IMR-90 (cell line): Measurements from ENCODE around the gene PPARG.

Experiments
- CEBPB ChIP-seq: IDR thresholded peaks from 2 replicates; pipeline ENCODE4 v1.6.1; 2012; ENCODE audit warnings: low read depth, low read length, improper control_type of control experiment
- CHD1 ChIP-seq: IDR thresholded peaks from 2 replicates; pipeline ENCODE4 v1.6.1; 2012; ENCODE audit warnings: low read depth, low read length, improper control_type of control experiment
- FOS ChIP-seq: fragments of 150-350 bp; IDR thresholded peaks from 2 replicates; pipeline ENCODE4 v1.6.1; 2016; ENCODE audit warnings: low read depth, low read length
- MAFK ChIP-seq: IDR thresholded peaks from 2 replicates; pipeline ENCODE4 v1.6.1; 2012; ENCODE audit warnings: low read depth, low read length, improper control_type of control experiment
- MXI1 ChIP-seq: IDR thresholded peaks from 2 replicates; pipeline ENCODE4 v1.6.1; 2012; ENCODE audit warnings: low read depth, mild to moderate bottlenecking, low read length, moderate library complexity, borderline replicate concordance
- POLR2A ChIP-seq: IDR thresholded peaks from 2 replicates; pipeline ENCODE4 v1.6.1; 2012; ENCODE audit warnings: mild to moderate bottlenecking, low read depth, low read length
- RCOR1 ChIP-seq: IDR thresholded peaks from 2 replicates; pipeline ENCODE4 v1.6.1; 2012; ENCODE audit warnings: mild to moderate bottlenecking, low read length, improper control_type of control experiment; ENCODE audit not compliant: insufficient replicate concordance
- TF ChIP-seq, protein P1 (sequence below): conservative IDR thresholded peaks from 2 replicates; pipeline ENCODE4 v1.5.1; 2012; ENCODE audit warnings: mild to moderate bottlenecking, low read depth, low read length, improper control_type of control experiment

DNA sequence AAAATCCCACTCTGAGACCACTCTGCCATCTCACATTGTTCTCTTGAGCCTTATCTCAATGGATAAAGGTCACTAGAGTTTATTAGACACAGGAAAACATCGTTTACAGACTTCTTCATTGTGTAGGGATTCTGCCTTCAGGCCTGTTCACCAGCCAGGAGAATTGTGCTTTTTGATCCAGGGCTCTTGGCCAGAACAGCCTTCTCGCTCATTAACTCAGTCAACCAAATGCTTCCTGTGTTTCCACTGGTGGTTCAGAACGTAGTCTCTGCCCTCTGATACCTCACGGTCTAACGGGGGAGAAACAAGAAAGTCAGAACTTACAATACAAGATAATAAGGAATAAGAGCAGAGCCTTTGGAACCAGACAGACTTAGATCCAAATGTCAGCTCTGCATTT lies 141.2 kb downstream of the PPARG start:
- TF ChIP-seq, protein P1, sequence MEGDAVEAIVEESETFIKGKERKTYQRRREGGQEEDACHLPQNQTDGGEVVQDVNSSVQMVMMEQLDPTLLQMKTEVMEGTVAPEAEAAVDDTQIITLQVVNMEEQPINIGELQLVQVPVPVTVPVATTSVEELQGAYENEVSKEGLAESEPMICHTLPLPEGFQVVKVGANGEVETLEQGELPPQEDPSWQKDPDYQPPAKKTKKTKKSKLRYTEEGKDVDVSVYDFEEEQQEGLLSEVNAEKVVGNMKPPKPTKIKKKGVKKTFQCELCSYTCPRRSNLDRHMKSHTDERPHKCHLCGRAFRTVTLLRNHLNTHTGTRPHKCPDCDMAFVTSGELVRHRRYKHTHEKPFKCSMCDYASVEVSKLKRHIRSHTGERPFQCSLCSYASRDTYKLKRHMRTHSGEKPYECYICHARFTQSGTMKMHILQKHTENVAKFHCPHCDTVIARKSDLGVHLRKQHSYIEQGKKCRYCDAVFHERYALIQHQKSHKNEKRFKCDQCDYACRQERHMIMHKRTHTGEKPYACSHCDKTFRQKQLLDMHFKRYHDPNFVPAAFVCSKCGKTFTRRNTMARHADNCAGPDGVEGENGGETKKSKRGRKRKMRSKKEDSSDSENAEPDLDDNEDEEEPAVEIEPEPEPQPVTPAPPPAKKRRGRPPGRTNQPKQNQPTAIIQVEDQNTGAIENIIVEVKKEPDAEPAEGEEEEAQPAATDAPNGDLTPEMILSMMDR, result no peak
- TF ChIP-seq MAFK (no peak), POLR2A (no peak), CEBPB (no peak), CHD1 (no peak), RCOR1 (no peak), FOS (no peak), MXI1 (no peak)
